A549 (cell line): ENCODE data around the gene SGO1.

Experiments
- CBX8 ChIP-seq: fragments of 200-600 bp; sonication (generic); IDR thresholded peaks from 2 replicates; pipeline ENCODE4 v1.6.1; 2016
- CTCF ChIP-seq: fragments of >200 bp; sonication (Bioruptor Twin); formaldehyde crosslinking; IDR thresholded peaks from 3 replicates; pipeline ENCODE4 v1.5.1; 2016
- E2F6 ChIP-seq: IDR thresholded peaks from 2 replicates; pipeline ENCODE4 v1.6.1; 2012; ENCODE audit warnings: low read depth, borderline replicate concordance
- EP300 ChIP-seq, 2 experiments: fragments of >200 bp; sonication (Bioruptor Twin); formaldehyde crosslinking; IDR thresholded peaks; 2 replicates in 1 of 2; 3 replicates in 1 of 2; pipeline ENCODE4 v1.6.1; 2016 to 2017
- MAFK ChIP-seq: fragments of 450-650 bp; IDR thresholded peaks from 2 replicates; pipeline ENCODE4 v1.6.1; 2014; ENCODE audit not compliant: partially characterized antibody
- POLR2A ChIP-seq: IDR thresholded peaks from 2 replicates; pipeline ENCODE4 v1.6.1; 2012; ENCODE audit warnings: mild to moderate bottlenecking, low read length
- RAD21 ChIP-seq, 2 experiments: fragments of >200 bp in 1 of 2; sonication (Bioruptor Twin) in 1 of 2; formaldehyde crosslinking in 1 of 2; IDR thresholded peaks in 1 of 2; conservative IDR thresholded peaks in 1 of 2; 2 replicates in 1 of 2; 3 replicates in 1 of 2; pipeline ENCODE4 v1.6.1; 2012 to 2018; ENCODE audit warnings: inconsistent platforms in 1 of 2
- REST ChIP-seq: fragments of 200-600 bp; sonication (generic); IDR thresholded peaks from 2 replicates; pipeline ENCODE4 v1.6.1; 2016; ENCODE audit warnings: antibody characterized with exemption, mild to moderate bottlenecking, moderate library complexity
- USF2 ChIP-seq: fragments of 450-650 bp; IDR thresholded peaks from 2 replicates; pipeline ENCODE4 v1.6.1; 2014; ENCODE audit warnings: antibody characterized with exemption

- TF ChIP-seq USF2: no peak
- no peak for TF ChIP-seq RAD21 (conservative IDR thresholded peaks at IDR 0.05 in 1 of 2, IDR thresholded peaks at IDR 0.05 in 1 of 2)
- no peak for TF ChIP-seq E2F6
- no peak for TF ChIP-seq POLR2A
- TF ChIP-seq CTCF: no peak
- TF ChIP-seq CBX8: no peak
- no peak for TF ChIP-seq MAFK
- TF ChIP-seq EP300 (IDR thresholded peaks at IDR 0.05): no peak
- no peak for TF ChIP-seq REST
Observed at GRCh38 chr3:20123131-20123652, 62.8 kb downstream of the SGO1 start.
